DOHH2 (cell line): Measurements from ENCODE around the gene NAA25.

ENCODE experiments used
- EZH2phosphoT487 ChIP-seq: fragments of 200-600 bp; sonication (generic); IDR thresholded peaks from 2 replicates; pipeline ENCODE4 v1.6.1; 2017; ENCODE audit warnings: borderline replicate concordance, mild to moderate bottlenecking, antibody characterized with exemption, low read length, moderate library complexity, mixed read lengths
- TF ChIP-seq, protein P1 (sequence below): fragments of 200-600 bp; sonication (generic); IDR thresholded peaks from one replicate; pipeline ENCODE4 v1.5.1; 2014; ENCODE audit warnings: antibody characterized with exemption, mild to moderate bottlenecking, low read depth, low read length; ENCODE audit not compliant: poor library complexity, severe bottlenecking

DNA sequence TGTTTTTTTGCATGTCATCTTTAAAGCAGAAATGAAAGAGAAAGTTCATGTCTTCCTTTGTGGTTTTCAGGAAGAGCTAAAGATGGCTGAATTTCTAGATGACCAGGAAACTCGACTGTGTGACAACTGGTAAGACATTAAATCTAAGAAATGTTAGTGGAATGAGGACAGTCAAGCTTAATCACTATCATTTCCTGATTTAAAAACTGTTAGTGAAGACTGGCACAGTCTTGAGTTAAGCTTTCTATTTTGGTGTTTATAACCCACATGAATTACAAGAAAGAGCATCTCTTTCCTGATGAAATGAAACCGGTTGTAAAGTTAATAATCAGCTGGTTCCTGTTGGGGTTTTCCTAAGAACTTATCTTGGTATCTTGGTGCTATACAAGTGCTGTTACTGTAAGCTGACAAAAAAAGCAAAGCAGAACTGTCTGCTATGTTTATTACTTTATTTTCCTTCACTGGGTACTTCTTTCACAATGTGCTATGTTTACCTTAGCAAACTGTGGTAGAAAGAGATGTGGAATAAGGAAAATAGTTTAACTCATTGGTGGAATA, 21.9 kb upstream of the NAA25 start:
- TF ChIP-seq, protein P1, sequence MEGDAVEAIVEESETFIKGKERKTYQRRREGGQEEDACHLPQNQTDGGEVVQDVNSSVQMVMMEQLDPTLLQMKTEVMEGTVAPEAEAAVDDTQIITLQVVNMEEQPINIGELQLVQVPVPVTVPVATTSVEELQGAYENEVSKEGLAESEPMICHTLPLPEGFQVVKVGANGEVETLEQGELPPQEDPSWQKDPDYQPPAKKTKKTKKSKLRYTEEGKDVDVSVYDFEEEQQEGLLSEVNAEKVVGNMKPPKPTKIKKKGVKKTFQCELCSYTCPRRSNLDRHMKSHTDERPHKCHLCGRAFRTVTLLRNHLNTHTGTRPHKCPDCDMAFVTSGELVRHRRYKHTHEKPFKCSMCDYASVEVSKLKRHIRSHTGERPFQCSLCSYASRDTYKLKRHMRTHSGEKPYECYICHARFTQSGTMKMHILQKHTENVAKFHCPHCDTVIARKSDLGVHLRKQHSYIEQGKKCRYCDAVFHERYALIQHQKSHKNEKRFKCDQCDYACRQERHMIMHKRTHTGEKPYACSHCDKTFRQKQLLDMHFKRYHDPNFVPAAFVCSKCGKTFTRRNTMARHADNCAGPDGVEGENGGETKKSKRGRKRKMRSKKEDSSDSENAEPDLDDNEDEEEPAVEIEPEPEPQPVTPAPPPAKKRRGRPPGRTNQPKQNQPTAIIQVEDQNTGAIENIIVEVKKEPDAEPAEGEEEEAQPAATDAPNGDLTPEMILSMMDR = no peak
- TF ChIP-seq EZH2phosphoT487 = no peak
